Aorta (tissue), 5 donors: ENCODE measurements around the gene OR2T3. TPM values are rescaled to one million over a fixed set of nuclear protein-coding genes. Genes with fewer than 3 reads are reported as not detected.
"Not testable (repeated sequence)": the region's sequence is repeated elsewhere in the genome, so short reads cannot be mapped to it uniquely, and the experiment has no call there.

Experiments
- ATAC-seq: fragments of 200-7000 bp; cut with Tn5 transposase; one replicate; pipeline ENCODE4 v1.9.1; 2022; ENCODE audit warnings: moderate library complexity; ENCODE audit not compliant: low FRiP score
- DNase-seq, 2 donors: peaks; one replicate each; pipeline ENCODE4 v3.0.0-alpha.2; 2020
- H3K27ac ChIP-seq, 2 donors: one replicate each; pipeline ENCODE4 v1.5.1; 2013; ENCODE audit warnings: low read length in 2 of 2, mild to moderate bottlenecking in 2 of 2, moderate library complexity in 2 of 2, control low read depth in 1 of 2, inconsistent platforms in 1 of 2, low read depth in 1 of 2
- H3K27me3 ChIP-seq, 2 donors: one replicate each; pipeline ENCODE4 v1.6.1; 2013; ENCODE audit warnings: control low read depth in 1 of 2, low read length in 1 of 2, mild to moderate bottlenecking in 1 of 2, moderate library complexity in 1 of 2; ENCODE audit not compliant: insufficient read depth in 2 of 2, control insufficient read depth in 1 of 2
- H3K36me3 ChIP-seq, 2 donors: one replicate each; pipeline ENCODE4 v1.6.1; 2013; ENCODE audit warnings: control low read depth in 1 of 2, low read length in 1 of 2, mild to moderate bottlenecking in 1 of 2; ENCODE audit not compliant: insufficient read depth in 2 of 2, control insufficient read depth in 1 of 2
- H3K4me1 ChIP-seq, 2 donors: one replicate each; pipeline ENCODE4 v1.6.1; 2013; ENCODE audit warnings: low read length in 2 of 2, control low read depth in 1 of 2, mild to moderate bottlenecking in 1 of 2, moderate library complexity in 1 of 2; ENCODE audit not compliant: insufficient read depth in 2 of 2, control insufficient read depth in 1 of 2
- H3K4me3 ChIP-seq, 2 donors: one replicate each; pipeline ENCODE4 v1.5.1; 2013; ENCODE audit warnings: low read length in 2 of 2, control low read depth in 1 of 2, mild to moderate bottlenecking in 1 of 2
- H3K9me3 ChIP-seq: one replicate; pipeline ENCODE4 v1.6.1; 2013; ENCODE audit warnings: mild to moderate bottlenecking, low read length; ENCODE audit not compliant: control insufficient read depth
- WGBS, 2 donors: extraction: QIAGEN DNeasy Blood & Tissue Kit; methylation state at CpG; one replicate each; pipeline ENCODE4 v1.1.7; 2013; 5-methylcytosine and 5-hydroxymethylcytosine counted together
- intact Hi-C, 2 donors: fragments of 100-400 bp; cut with DNase I; formaldehyde crosslinking; loops; one replicate each; pipeline versions ENCODE4 v1.14.2 to v1.15.0; 2022
- polyA plus RNA-seq, 2 donors: library from polyadenylated mRNA; stranded (reverse); fragments of 200-250 nt; gene quantifications; one replicate each; pipeline ENCODE4 v1.2.3, GENCODE V29; 2013
- total RNA-seq, 2 donors: library from RNA; stranded (reverse); fragmentation: NEBNext Ultra II Directional; extraction: Animal tissue kit (Norgen Biotek cat#: 25700); gene quantifications; one replicate each; pipeline ENCODE4 v1.2.1, GENCODE V29; 2021
- donor health status: healthy with polysubstance abuse.
- donor health status: Bipolar disorder and iron deficiency.
- donor health status: DM: no; HTN: no; CAD: no.
- donor health status: DM: no; HTN: no; CAD: no.
- donor health status: DM: yes; HTN: yes; CAD: no.

OR2T3 gene
- total and polyA plus RNA-seq, 4 donors, result not detected

DNA sequence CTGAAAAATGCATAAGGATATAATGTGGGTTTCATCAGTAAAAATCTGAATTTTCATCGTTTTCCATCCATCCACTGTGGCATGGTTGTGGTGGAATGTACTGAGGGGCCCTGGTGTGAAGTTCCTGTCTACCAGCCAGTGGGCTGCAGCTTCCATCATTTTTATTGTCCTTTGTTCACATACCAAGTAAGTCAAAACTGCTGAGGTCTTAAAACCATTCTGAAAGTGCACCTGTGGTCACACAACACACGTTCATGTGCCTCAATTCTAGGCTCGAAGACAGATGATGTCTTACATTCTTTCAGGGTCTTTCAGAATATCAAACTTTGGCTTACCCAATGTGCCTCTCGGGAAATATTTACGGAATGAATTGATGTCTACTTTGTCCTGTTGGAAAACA is 33.9 kb upstream of the OR2T3 start:
- WGBS, 2 donors, result 53 to 54% methylated on average over 5 of the region's 5 CpGs
- intact Hi-C loops, H3K36me3 ChIP-seq, H3K4me3 ChIP-seq, H3K27ac ChIP-seq, DNase-seq, H3K9me3 ChIP-seq, H3K4me1 ChIP-seq, ATAC-seq, H3K27me3 ChIP-seq: not testable (repeated sequence)

DNA sequence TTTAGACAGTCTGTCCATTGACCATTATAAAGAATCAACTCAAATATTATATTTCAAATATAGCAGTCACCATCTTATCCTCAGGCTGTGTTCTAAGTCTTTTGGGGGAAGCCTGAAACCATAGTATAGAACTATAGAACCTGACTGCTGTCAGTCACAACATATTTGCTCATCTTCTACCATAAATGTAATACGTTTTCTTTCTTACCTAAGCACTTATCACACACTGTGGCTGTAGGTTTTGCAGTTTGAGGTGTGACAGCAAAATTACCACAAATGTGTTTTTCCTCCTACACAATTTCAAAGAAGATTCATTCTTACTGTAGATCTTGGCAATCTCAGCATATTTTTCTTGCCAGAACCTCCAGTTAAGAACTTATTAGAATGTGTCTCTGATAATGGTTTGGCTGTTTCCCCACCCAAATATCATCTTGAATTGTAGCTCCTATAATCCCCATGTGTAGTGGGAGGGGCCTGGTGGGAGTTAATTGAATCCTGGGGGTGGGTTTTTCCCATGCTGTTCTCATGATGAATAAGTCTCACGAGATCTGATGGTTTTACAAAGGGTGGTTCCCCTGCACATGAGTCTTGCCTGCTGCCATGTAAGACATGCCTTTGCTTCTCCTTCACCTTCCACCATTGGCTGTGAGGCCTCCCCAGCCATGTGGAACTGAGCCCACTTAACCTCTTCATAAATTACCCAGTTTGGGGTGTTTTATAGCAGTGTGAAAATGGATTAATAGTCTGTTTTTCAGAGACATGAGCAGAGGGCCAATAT is 30.5 kb upstream of the OR2T3 start:
- H3K27me3 ChIP-seq, DNase-seq, ATAC-seq, H3K36me3 ChIP-seq, H3K4me1 ChIP-seq, H3K27ac ChIP-seq, H3K4me3 ChIP-seq, H3K9me3 ChIP-seq: not testable (repeated sequence)
- intact Hi-C loops, result loop anchor here in 1 of 2 donors (10.0 kb wide), 1 partner anchor 212 kb away; the partner anchor contains the start of gene OR2T27
- WGBS, 2 donors, result 43 to 47% methylated on average over 1 of the region's 2 CpGs

DNA sequence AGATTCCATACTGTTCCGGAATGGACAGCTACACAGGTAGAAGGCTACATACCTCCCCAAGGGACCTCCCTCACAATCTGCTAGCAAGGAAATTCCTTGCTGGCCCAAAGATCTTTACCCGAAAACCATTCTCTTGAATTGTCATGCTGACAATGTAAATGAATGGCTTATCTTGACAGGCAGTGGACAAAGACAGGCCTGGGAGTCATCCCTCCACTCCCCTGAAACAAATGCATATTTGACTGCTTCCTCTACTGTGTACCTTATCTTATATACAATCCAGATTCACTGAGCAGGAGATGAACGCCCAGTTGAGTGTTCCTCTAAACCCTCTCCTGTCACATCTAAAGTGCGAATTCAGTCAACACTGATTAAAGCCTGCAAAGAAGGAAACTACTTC is 28.5 kb upstream of the OR2T3 start:
- not testable (repeated sequence) for H3K27ac ChIP-seq, H3K27me3 ChIP-seq, DNase-seq, H3K4me1 ChIP-seq, ATAC-seq, H3K4me3 ChIP-seq, H3K36me3 ChIP-seq, H3K9me3 ChIP-seq
- intact Hi-C loops, result loop anchor here in 1 of 2 donors (10.0 kb wide), 1 partner anchor 210 kb away; the partner anchor contains the start of gene OR2T27
- 78 to 79% methylated on average over 4 of the region's 4 CpGs for WGBS, 2 donors

DNA sequence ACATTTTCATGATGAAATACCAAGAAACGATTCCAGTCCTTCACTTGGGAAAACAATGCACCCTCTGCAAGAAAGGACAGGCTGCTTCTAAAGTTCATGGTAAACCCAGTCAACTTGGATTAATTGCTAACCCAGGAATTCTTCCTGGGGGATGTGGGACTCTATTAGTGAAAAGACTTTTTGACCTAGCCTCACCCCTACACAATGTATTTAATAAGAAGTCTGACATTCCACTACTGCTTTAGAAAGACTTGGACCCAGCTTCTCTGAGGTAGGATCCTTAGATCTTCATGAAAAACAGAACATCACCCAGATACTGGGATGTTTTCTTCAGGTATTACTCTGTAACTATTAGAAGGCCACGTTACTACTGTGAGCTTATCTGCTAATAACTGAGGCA is 27.8 kb upstream of the OR2T3 start, which contains the start of gene OR2T2:
TSS of gene OR2T2 (plus strand) at position 239 of the 400 bp plus-strand sequence. CDS start 7,161 bp downstream, outside the sequence.
- intact Hi-C loops, result loop anchor here in 1 of 2 donors (10.0 kb wide), 1 partner anchor 209 kb away; the partner anchor contains the start of gene OR2T27

DNA sequence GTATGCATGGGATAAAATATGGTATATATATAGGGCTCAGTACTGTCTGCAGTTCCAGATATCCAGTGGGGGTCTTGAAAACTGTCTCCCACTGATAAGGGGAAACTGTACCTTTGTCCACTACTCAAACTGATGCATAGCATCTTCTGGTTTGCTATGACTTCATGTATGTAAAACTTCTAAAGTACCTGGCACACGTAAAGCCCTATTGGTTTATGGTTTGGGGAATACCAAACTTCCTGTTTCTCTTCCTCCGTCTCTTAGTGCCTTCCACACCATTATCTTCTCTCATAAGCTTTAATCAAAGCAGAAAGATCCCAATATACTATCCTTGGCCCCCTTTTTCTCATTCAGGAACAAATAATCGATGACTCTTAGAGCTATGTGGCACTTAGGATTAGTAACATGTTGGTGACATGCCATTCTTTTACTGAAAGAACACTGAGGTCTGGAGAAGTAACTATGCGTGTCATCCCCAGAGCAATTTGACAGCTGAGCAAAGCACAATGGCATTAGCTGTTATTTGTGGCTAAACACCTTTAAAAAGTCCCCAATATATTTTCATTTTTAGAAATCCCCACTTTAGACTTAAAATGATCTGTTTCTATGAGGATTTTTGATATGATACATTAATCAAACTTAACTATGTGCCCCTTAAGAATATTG is 24.6 kb upstream of the OR2T3 start:
- intact Hi-C loops, result loop anchor here in 1 of 2 donors (10.0 kb wide), 1 partner anchor 206 kb away; the partner anchor contains the start of gene OR2T27
- not testable (repeated sequence) for H3K4me1 ChIP-seq, H3K27me3 ChIP-seq, ATAC-seq, H3K9me3 ChIP-seq, DNase-seq, H3K36me3 ChIP-seq, H3K27ac ChIP-seq, H3K4me3 ChIP-seq
- WGBS, 2 donors, result no CpG with 5 or more reads among the region's 4 CpGs

More for the DNA sequence above, 27.8 kb upstream of the OR2T3 start, which contains the start of gene OR2T2:
- no CpG with 5 or more reads among the region's 2 CpGs for WGBS, 2 donors
- H3K27me3 ChIP-seq, H3K27ac ChIP-seq, ATAC-seq, H3K36me3 ChIP-seq, DNase-seq, H3K4me1 ChIP-seq, H3K4me3 ChIP-seq, H3K9me3 ChIP-seq: not testable (repeated sequence)

DNA sequence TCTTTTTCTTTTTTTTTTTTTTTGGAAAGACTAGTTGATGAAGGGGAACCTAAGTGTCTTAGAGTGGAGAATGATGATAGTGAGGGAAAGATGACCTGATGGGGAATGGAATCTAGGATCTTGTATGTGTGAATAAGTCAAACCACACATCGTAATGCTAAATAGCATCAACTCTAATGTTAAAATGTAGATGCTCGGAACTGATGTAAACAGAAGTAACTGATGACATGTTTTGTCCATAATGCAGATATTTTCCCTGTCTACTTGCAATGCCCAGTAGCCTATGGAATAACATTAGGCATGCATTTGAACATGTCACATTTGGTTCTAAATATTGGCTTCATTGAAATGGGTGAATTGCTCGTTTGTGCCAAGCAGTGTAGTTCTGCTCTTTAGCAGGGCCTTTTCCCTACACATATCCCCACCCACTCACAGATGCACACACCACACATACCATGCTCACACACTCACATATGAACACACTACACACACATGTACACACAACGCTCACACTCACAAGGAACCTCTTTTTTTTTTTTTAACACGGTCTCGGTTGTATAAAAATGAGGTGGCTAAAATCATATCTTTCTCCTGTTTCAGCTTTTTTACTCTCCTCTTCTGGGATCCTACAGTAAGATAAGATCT is 23.2 kb upstream of the OR2T3 start:
- 79 to 80% methylated on average over 5 of the region's 6 CpGs for WGBS, 2 donors

DNA sequence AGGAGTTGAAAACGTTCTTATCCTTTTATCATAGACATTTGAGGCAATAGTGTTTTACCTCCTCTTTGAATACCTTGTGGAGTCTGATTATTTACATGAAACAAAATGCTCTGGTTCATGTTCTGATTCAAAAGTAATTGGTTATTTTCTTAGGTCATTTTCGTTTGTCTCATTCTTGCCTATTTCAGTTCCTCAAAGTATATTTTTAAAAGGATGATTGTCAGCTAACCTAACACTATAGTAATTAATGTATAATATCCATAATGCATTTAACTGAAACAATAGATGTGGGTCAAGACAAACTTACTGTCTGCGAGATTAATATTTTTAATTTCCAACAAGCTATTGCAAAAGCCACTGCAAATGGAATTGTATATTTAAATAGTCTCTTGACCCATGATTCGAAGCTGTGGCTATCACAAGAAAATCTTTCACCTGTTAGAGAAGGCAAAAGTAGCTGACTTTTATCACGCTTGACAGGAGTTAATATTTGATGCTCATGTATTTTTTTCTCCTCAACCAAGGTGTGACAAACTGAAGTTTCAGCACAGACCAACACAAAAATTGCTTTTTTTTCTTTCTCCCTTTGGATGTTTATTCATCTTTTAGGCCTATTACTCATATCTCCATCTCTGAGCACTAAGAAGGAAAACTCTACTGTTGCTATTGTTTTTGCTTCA is 22.5 kb upstream of the OR2T3 start:
- WGBS, 2 donors, result 36 to 46% methylated on average over 2 of the region's 5 CpGs

More for the DNA sequence above, 23.2 kb upstream of the OR2T3 start:
- H3K9me3 ChIP-seq, H3K27me3 ChIP-seq, DNase-seq, H3K27ac ChIP-seq, H3K4me3 ChIP-seq, H3K4me1 ChIP-seq, H3K36me3 ChIP-seq, ATAC-seq: not testable (repeated sequence)
- intact Hi-C loops, result loop anchor here in 1 of 2 donors (10.0 kb wide), 1 partner anchor 205 kb away; the partner anchor contains the start of gene OR2T27

DNA sequence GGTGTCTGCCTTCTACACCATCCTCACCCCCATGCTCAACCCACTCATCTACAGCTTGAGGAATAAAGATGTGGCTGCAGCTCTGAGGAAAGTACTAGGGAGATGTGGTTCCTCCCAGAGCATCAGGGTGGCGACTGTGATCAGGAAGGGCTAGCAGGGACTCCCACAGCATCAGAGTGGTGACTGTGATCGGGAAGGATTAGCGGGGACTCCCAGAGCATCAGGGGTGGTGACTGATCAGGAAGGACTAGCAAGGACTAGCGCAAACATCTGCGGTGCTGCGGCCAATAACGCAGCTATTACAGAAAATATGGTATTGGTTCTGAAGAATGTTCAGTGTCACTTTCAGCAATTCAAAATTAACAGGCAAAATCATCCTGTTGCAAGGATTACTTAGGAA is 19.5 kb upstream of the OR2T3 start:
- H3K27ac ChIP-seq, H3K9me3 ChIP-seq, H3K4me3 ChIP-seq, H3K27me3 ChIP-seq, ATAC-seq, H3K4me1 ChIP-seq, intact Hi-C loops, DNase-seq, H3K36me3 ChIP-seq: not testable (repeated sequence)
- 80 to 84% methylated on average over 7 of the region's 7 CpGs for WGBS, 2 donors

More for the DNA sequence above, 22.5 kb upstream of the OR2T3 start:
- H3K27me3 ChIP-seq, H3K4me3 ChIP-seq, DNase-seq, H3K9me3 ChIP-seq, intact Hi-C loops, H3K27ac ChIP-seq, H3K4me1 ChIP-seq, ATAC-seq, H3K36me3 ChIP-seq: not testable (repeated sequence)
